SK-N-SH (cell line): ENCODE results near the gene ANKRD31. TPM values are rescaled to one million over a fixed set of nuclear protein-coding genes. Genes with fewer than 3 reads are reported as not detected.

Experiments used
- CTCF ChIA-PET: fragments of 300-600, 350-600 bp; formaldehyde crosslinking; extraction: SDS; loops from one replicate; lab custom pipeline; 2021; lab: Yijun Ruan, JAX
- POLR2A ChIA-PET: fragments of 350-600 bp; sonication (Branson Sonifier 250); formaldehyde crosslinking; extraction: SDS; loops from one replicate; lab custom pipeline; 2020; ENCODE audit warnings: antibody characterized with exemption, inconsistent platforms; lab: Yijun Ruan, JAX
- DNase-seq: peaks from one replicate; pipeline ENCODE4 v3.0.0; 2012
- H2AFZ ChIP-seq: fragments of 200-600 bp; sonication (generic); 2 replicates; pipeline ENCODE4 v1.8.1; 2016; ENCODE audit warnings: antibody characterized with exemption, mild to moderate bottlenecking, low read depth
- H3F3A ChIP-seq: fragments of 200-600 bp; sonication (generic); replicated peaks from 2 replicates; pipeline ENCODE3; 2016; ENCODE audit warnings: antibody characterized with exemption, mild to moderate bottlenecking; ENCODE audit not compliant: insufficient read depth
- H3K27ac ChIP-seq, 2 experiments: fragments of 200-500 bp in 1 of 2; fragments of 200-600 bp in 1 of 2; sonication (Bioruptor generic) in 1 of 2; sonication (generic), shearing (Covaris generic) in 1 of 2; 2 replicates each; pipeline versions ENCODE4 v1.5.1 to v1.6.1; 2014 to 2016; ENCODE audit warnings: low read depth in 2 of 2, inconsistent platforms in 1 of 2, low read length in 1 of 2, mild to moderate bottlenecking in 1 of 2, mixed read lengths in 1 of 2
- H3K27me3 ChIP-seq: fragments of 200-600 bp; sonication (generic), shearing (Covaris generic); 2 replicates; pipeline ENCODE4 v1.6.1; 2016; ENCODE audit warnings: mixed run types; ENCODE audit not compliant: insufficient read depth
- H3K36me3 ChIP-seq, 2 experiments: fragments of 200-500 bp in 1 of 2; fragments of 200-600 bp in 1 of 2; sonication (Bioruptor generic) in 1 of 2; sonication (generic) in 1 of 2; replicated peaks in 1 of 2; 2 replicates each; pipeline versions ENCODE3 to v1.5.1; 2014 to 2016; ENCODE audit warnings: low read length in 1 of 2, mild to moderate bottlenecking in 1 of 2; ENCODE audit not compliant: insufficient read depth in 2 of 2, control insufficient read depth in 1 of 2
- H3K4me1 ChIP-seq, 2 experiments: fragments of 200-500 bp in 1 of 2; fragments of 200-600 bp in 1 of 2; sonication (Bioruptor generic) in 1 of 2; sonication (generic), shearing (Covaris generic) in 1 of 2; 2 replicates each; pipeline versions ENCODE4 v1.5.1 to v1.6.1; 2014 to 2016; ENCODE audit warnings: low read depth in 1 of 2, low read length in 1 of 2, mixed run types in 1 of 2; ENCODE audit not compliant: insufficient read depth in 2 of 2, control insufficient read depth in 1 of 2
- H3K4me2 ChIP-seq: fragments of 200-600 bp; sonication (generic), shearing (Covaris generic); 2 replicates; pipeline ENCODE4 v1.6.1; 2017; ENCODE audit warnings: mixed run types
- H3K4me3 ChIP-seq, 2 experiments: fragments of 200-500 bp in 1 of 2; fragments of 200-600 bp in 1 of 2; sonication (Bioruptor generic) in 1 of 2; sonication (generic), shearing (Covaris generic) in 1 of 2; 2 replicates each; pipeline versions ENCODE4 v1.5.1 to v1.8.1; 2014 to 2016; ENCODE audit warnings: low read depth in 2 of 2, inconsistent platforms in 1 of 2, low read length in 1 of 2, mild to moderate bottlenecking in 1 of 2, mixed read lengths in 1 of 2, moderate library complexity in 1 of 2
- H3K79me2 ChIP-seq: fragments of 200-600 bp; sonication (generic); 2 replicates; pipeline ENCODE4 v1.8.1; 2017; ENCODE audit warnings: mild to moderate bottlenecking; ENCODE audit not compliant: insufficient read depth
- H3K9ac ChIP-seq: fragments of 200-600 bp; sonication (generic); 2 replicates; pipeline ENCODE4 v1.6.1; 2017; ENCODE audit warnings: mixed run types
- H3K9me2 ChIP-seq: fragments of 200-600 bp; sonication (generic); 2 replicates; pipeline ENCODE4 v1.6.1; 2017; ENCODE audit warnings: mixed run types
- H3K9me3 ChIP-seq: fragments of 200-600 bp; sonication (generic); 2 replicates; pipeline ENCODE4 v1.6.1; 2017; ENCODE audit warnings: mixed run types, mild to moderate bottlenecking, moderate library complexity
- H4K20me1 ChIP-seq: fragments of 200-600 bp; sonication (generic); 2 replicates; pipeline ENCODE4 v1.6.1; 2017; ENCODE audit warnings: mild to moderate bottlenecking, mixed run types; ENCODE audit not compliant: insufficient read depth
- ELF1 ChIP-seq: IDR thresholded peaks from 2 replicates; pipeline ENCODE4 v1.4.0; 2012
- EP300 ChIP-seq, 2 experiments: IDR thresholded peaks; 2 replicates each; pipeline versions ENCODE4 v1.4.0 to v1.6.1; 2012; ENCODE audit warnings: borderline replicate concordance in 1 of 2, low read depth in 1 of 2, low read length in 1 of 2
- EZH2phosphoT487 ChIP-seq: fragments of 200-600 bp; sonication (generic); IDR thresholded peaks from 2 replicates; pipeline ENCODE4 v1.6.1; 2017; ENCODE audit warnings: low read depth, mixed run types, mild to moderate bottlenecking, antibody characterized with exemption, moderate library complexity, borderline replicate concordance
- FOSL2 ChIP-seq: IDR thresholded peaks from 2 replicates; pipeline ENCODE4 v1.4.0; 2012; ENCODE audit warnings: low read depth, mild to moderate bottlenecking, moderate library complexity, borderline replicate concordance
- GABPA ChIP-seq: IDR thresholded peaks from 2 replicates; pipeline ENCODE4 v1.4.0; 2012; ENCODE audit warnings: low read depth, mild to moderate bottlenecking
- MXI1 ChIP-seq: IDR thresholded peaks from 2 replicates; pipeline ENCODE4 v1.6.1; 2012; ENCODE audit warnings: mild to moderate bottlenecking, low read depth, low read length, improper control_type of control experiment
- NFIC ChIP-seq: IDR thresholded peaks from 2 replicates; pipeline ENCODE4 v1.4.0; 2012; ENCODE audit warnings: borderline replicate concordance
- NRF1 ChIP-seq: IDR thresholded peaks from 2 replicates; pipeline ENCODE4 v1.6.1; 2012; ENCODE audit warnings: low read depth, mild to moderate bottlenecking, low read length
- POLR2AphosphoS5 ChIP-seq: IDR thresholded peaks from 2 replicates; pipeline ENCODE4 v1.6.1; 2012; ENCODE audit warnings: low read depth, low read length
- RAD21 ChIP-seq: IDR thresholded peaks from 2 replicates; pipeline ENCODE4 v1.6.1; 2012; ENCODE audit warnings: mild to moderate bottlenecking, low read length
- RFX5 ChIP-seq: IDR thresholded peaks from 2 replicates; pipeline ENCODE4 v1.6.1; 2012; ENCODE audit warnings: mild to moderate bottlenecking, improper control_type of control experiment, low read length
- RXRA ChIP-seq: IDR thresholded peaks from 2 replicates; pipeline ENCODE4 v1.4.0; 2012; ENCODE audit warnings: low read depth, mild to moderate bottlenecking, borderline replicate concordance
- SIN3A ChIP-seq: IDR thresholded peaks from 2 replicates; pipeline ENCODE4 v1.6.1; 2012; ENCODE audit warnings: low read depth, mild to moderate bottlenecking, low read length, moderate library complexity, borderline replicate concordance
- SMC3 ChIP-seq: IDR thresholded peaks from 2 replicates; pipeline ENCODE4 v1.6.1; 2012; ENCODE audit warnings: low read depth, low read length, improper control_type of control experiment
- TAF1 ChIP-seq: IDR thresholded peaks from 2 replicates; pipeline ENCODE4 v1.6.1; 2012; ENCODE audit warnings: low read depth, mild to moderate bottlenecking, low read length, moderate library complexity, borderline replicate concordance
- WGBS: methylation state at CpG from one replicate; pipeline ENCODE4 v1.1.6; 2017; ENCODE audit warnings: low lambda C conversion rate; 5-methylcytosine and 5-hydroxymethylcytosine counted together
- polyA plus RNA-seq, 3 experiments: library from polyadenylated mRNA; depleted of rRNA; stranded (reverse); fragments of >200 nt; gene quantifications; 2 replicates each; pipeline ENCODE4 v1.2.3, GENCODE V29; 2012
- TF ChIP-seq, protein P1 (sequence below): fragments of 200-600 bp; sonication (generic); IDR thresholded peaks from 2 replicates; pipeline ENCODE4 v1.6.1; 2017; ENCODE audit warnings: antibody characterized with exemption, mild to moderate bottlenecking, moderate library complexity
- TF ChIP-seq, protein P2 (sequence below): IDR thresholded peaks from 2 replicates; pipeline ENCODE4 v1.6.1; 2012; ENCODE audit warnings: mild to moderate bottlenecking, low read depth, low read length, moderate library complexity
- TF ChIP-seq, protein P3 (sequence below): IDR thresholded peaks from 2 replicates; pipeline ENCODE4 v1.4.0; 2012; ENCODE audit warnings: low read depth
- TF ChIP-seq, protein P4 (sequence below): IDR thresholded peaks from 2 replicates; pipeline ENCODE4 v1.4.0; 2012; ENCODE audit warnings: low read depth, borderline replicate concordance
- TF ChIP-seq, protein P5 (sequence below): fragments of 150-350 bp; IDR thresholded peaks from 2 replicates; pipeline ENCODE4 v1.6.1; 2016; ENCODE audit warnings: mild to moderate bottlenecking, low read depth, low read length

ANKRD31 gene
- polyA plus RNA-seq, 1 of the 3 experiments (the other 2 are of a cell fraction), result 0.05 TPM

DNA sequence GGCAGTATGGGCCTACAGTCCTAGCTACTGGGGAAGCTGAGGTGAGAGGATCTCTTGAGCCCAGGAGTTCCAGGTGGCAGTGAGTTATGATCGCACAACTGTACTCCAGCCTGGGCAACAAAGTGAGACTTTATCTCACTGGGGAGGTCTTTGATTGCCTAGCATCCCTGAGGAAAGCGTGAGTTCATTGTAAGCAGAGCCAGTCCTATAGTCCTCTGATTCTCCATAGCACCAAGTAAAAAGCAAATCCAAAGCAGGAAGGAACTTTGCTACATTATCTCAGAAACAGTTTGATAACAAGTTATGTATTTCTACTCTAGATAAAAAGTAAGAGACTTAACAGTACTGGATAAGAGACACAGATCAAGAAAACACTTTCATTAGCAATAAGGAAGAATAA, 37.6 kb downstream of the ANKRD31 start:
- H3K27me3 ChIP-seq, result no peaks in the 10 kb centered on the region
- H3K27ac ChIP-seq, result no peak overlapping the region
- H3K36me3 ChIP-seq, result no peaks in the 10 kb centered on the region
- ChIA-PET POLR2A (no interaction called here), CTCF (interaction anchor here (1.1 kb wide), 1 partner anchor 8 kb away, joined by 3 read pairs; no protein-coding TSS in a partner anchor)
- no peaks in the 10 kb centered on the region for H3K4me1 ChIP-seq
- no peaks in the 10 kb centered on the region for H3K9me2 ChIP-seq
- H3K9me3 ChIP-seq, result no peaks in the 10 kb centered on the region
- no peaks in the 10 kb centered on the region for H3K79me2 ChIP-seq
- H4K20me1 ChIP-seq, result no peaks in the 10 kb centered on the region
- no peaks in the 10 kb centered on the region for H3F3A ChIP-seq
- H3K4me3 ChIP-seq, result no peak overlapping the region
- no peak overlapping the region for H2AFZ ChIP-seq
- WGBS, result 63% methylated on average over 2 of the region's 2 CpGs
- no peak overlapping the region for H3K4me2 ChIP-seq
- no peak for TF ChIP-seq EP300 (IDR thresholded peaks at IDR 0.05; ENCODE audit: borderline replicate concordance in 1 of 2, low read depth in 1 of 2, low read length in 1 of 2)
- TF ChIP-seq GABPA, result no peak
- TF ChIP-seq NRF1, result no peak
- TF ChIP-seq FOSL2, result no peak
- no peak for TF ChIP-seq MXI1
- TF ChIP-seq RFX5, result no peak
- no peak overlapping the region for H3K9ac ChIP-seq
- no peak for DNase-seq

DNA sequence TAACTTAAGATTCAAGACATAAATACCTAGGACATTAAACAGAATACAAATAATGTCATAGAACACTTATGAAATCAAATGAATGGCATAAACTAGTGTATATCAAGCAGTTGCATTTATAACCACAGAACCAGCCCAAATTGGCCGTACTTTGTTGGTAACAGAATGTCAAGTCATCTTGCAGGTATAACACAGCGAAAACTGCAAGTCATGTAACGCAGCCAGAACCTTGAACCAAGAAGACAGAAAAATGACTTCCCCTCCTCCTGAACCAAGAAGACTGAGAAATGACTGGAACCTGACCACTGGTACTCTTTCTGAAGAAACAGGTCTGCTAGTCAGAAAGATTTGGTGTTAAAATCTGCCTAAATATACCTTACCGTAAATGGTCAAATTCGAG, 38.9 kb downstream of the ANKRD31 start:
- Histone ChIP-seq H4K20me1 (no peaks in the 10 kb centered on the region), H3K4me3 (no peak overlapping the region), H3K27ac (no peak overlapping the region), H3F3A (no peaks in the 10 kb centered on the region), H3K9me2 (no peaks in the 10 kb centered on the region), H3K4me1 (no peaks in the 10 kb centered on the region), H3K9me3 (no peaks in the 10 kb centered on the region), H3K9ac (no peak overlapping the region), H3K4me2 (no peak overlapping the region), H3K79me2 (no peaks in the 10 kb centered on the region), H3K27me3 (no peaks in the 10 kb centered on the region), H2AFZ (no peak overlapping the region), H3K36me3 (no peaks in the 10 kb centered on the region)
- ChIA-PET CTCF (no interaction called here), POLR2A (no interaction called here)
- 81% methylated on average over 5 of the region's 5 CpGs for WGBS
- DNase-seq, result no peak
- TF ChIP-seq, protein P1, sequence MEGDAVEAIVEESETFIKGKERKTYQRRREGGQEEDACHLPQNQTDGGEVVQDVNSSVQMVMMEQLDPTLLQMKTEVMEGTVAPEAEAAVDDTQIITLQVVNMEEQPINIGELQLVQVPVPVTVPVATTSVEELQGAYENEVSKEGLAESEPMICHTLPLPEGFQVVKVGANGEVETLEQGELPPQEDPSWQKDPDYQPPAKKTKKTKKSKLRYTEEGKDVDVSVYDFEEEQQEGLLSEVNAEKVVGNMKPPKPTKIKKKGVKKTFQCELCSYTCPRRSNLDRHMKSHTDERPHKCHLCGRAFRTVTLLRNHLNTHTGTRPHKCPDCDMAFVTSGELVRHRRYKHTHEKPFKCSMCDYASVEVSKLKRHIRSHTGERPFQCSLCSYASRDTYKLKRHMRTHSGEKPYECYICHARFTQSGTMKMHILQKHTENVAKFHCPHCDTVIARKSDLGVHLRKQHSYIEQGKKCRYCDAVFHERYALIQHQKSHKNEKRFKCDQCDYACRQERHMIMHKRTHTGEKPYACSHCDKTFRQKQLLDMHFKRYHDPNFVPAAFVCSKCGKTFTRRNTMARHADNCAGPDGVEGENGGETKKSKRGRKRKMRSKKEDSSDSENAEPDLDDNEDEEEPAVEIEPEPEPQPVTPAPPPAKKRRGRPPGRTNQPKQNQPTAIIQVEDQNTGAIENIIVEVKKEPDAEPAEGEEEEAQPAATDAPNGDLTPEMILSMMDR, result no peak
- TF ChIP-seq EZH2phosphoT487 (no peak), NFIC (no peak), TAF1 (no peak), POLR2AphosphoS5 (no peak), RXRA (no peak), RAD21 (no peak), SMC3 (no peak), SIN3A (no peak), ELF1 (no peak)
- TF ChIP-seq, protein P2, sequence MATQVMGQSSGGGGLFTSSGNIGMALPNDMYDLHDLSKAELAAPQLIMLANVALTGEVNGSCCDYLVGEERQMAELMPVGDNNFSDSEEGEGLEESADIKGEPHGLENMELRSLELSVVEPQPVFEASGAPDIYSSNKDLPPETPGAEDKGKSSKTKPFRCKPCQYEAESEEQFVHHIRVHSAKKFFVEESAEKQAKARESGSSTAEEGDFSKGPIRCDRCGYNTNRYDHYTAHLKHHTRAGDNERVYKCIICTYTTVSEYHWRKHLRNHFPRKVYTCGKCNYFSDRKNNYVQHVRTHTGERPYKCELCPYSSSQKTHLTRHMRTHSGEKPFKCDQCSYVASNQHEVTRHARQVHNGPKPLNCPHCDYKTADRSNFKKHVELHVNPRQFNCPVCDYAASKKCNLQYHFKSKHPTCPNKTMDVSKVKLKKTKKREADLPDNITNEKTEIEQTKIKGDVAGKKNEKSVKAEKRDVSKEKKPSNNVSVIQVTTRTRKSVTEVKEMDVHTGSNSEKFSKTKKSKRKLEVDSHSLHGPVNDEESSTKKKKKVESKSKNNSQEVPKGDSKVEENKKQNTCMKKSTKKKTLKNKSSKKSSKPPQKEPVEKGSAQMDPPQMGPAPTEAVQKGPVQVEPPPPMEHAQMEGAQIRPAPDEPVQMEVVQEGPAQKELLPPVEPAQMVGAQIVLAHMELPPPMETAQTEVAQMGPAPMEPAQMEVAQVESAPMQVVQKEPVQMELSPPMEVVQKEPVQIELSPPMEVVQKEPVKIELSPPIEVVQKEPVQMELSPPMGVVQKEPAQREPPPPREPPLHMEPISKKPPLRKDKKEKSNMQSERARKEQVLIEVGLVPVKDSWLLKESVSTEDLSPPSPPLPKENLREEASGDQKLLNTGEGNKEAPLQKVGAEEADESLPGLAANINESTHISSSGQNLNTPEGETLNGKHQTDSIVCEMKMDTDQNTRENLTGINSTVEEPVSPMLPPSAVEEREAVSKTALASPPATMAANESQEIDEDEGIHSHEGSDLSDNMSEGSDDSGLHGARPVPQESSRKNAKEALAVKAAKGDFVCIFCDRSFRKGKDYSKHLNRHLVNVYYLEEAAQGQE, result no peak
- TF ChIP-seq, protein P3, sequence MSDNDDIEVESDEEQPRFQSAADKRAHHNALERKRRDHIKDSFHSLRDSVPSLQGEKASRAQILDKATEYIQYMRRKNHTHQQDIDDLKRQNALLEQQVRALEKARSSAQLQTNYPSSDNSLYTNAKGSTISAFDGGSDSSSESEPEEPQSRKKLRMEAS, result no peak
- TF ChIP-seq, protein P4, sequence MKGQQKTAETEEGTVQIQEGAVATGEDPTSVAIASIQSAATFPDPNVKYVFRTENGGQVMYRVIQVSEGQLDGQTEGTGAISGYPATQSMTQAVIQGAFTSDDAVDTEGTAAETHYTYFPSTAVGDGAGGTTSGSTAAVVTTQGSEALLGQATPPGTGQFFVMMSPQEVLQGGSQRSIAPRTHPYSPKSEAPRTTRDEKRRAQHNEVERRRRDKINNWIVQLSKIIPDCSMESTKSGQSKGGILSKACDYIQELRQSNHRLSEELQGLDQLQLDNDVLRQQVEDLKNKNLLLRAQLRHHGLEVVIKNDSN, result no peak
- TF ChIP-seq, protein P5, sequence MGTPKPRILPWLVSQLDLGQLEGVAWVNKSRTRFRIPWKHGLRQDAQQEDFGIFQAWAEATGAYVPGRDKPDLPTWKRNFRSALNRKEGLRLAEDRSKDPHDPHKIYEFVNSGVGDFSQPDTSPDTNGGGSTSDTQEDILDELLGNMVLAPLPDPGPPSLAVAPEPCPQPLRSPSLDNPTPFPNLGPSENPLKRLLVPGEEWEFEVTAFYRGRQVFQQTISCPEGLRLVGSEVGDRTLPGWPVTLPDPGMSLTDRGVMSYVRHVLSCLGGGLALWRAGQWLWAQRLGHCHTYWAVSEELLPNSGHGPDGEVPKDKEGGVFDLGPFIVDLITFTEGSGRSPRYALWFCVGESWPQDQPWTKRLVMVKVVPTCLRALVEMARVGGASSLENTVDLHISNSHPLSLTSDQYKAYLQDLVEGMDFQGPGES, result no peak
